Mammary microvascular endothelial cell (primary cell): ENCODE results near the gene ZBTB20. TPM values are rescaled to one million over a fixed set of nuclear protein-coding genes. Genes with fewer than 3 reads are reported as not detected.

Source experiments
- total RNA-seq: library from RNA; depleted of rRNA; stranded (reverse); fragments of >200 nt; gene quantifications from 2 replicates; pipeline ENCODE4 v1.2.3, GENCODE V29; 2015

Gene ZBTB20
- 15.7 and 22.1 TPM in 2 replicates for total RNA-seq

GRCh38 chr3:115146418-115147328 is at the start of gene ZBTB20:
Gene ZBTB20, minus strand, starts transcription at chr3:115147288.

DNA sequence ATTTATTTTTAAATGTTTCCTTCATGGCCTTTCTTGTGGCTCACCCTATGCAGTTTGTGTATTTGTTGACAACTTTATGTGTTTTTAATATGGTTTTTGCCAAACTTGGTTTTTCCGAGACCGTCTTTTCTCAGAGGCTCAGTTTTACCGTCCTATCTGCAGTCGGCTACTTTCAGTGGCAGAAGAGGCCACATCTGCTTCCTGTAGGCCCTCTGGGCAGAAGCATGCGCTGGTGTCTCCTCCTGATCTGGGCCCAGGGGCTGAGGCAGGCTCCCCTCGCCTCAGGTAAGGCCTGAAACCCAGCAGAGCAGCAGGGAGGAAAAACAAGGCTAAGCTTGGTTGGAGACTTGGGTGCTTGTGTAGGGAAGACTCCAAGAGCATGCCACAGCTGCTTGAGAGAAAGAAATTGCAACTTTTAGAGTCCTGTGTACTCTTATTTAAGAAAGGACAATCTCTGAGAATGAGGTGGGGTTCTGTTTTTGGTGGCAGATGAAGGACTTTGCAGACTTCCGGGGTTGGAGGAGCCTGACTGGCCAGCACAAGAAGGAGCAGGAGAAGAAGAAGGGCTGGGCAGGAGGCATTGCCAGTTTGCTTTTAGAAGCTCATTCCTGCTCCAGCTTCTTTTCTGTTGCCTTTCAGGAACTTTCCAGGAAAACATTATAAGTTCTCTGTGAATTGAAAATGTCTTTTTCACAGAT is 853.1 kb downstream of the ZBTB20 start, which contains the start of gene TIGIT:
Gene TIGIT (plus strand): TSS at position 191 of the 698 bp plus-strand sequence. CDS start 34 bp downstream, at position 225.

